OCI-M1 (cell line): ENCODE results near the gene C15orf39.
"Not testable (repeated sequence)": the region's sequence is repeated elsewhere in the genome, so short reads cannot be mapped to it uniquely, and the experiment has no call there.

Source experiments
- DNase-seq: peaks from one replicate; lab custom pipeline; 2025; lab: John Stamatoyannopoulos, UW

Gene C15orf39

GRCh38 chr15:75201616-75202250 is at the start of gene C15orf39:
C15orf39 (plus strand) TSS chr15:75201882; CDS start chr15:75206049, 4,167 bp downstream.
- peak; percentile 88 for DNase-seq

DNA sequence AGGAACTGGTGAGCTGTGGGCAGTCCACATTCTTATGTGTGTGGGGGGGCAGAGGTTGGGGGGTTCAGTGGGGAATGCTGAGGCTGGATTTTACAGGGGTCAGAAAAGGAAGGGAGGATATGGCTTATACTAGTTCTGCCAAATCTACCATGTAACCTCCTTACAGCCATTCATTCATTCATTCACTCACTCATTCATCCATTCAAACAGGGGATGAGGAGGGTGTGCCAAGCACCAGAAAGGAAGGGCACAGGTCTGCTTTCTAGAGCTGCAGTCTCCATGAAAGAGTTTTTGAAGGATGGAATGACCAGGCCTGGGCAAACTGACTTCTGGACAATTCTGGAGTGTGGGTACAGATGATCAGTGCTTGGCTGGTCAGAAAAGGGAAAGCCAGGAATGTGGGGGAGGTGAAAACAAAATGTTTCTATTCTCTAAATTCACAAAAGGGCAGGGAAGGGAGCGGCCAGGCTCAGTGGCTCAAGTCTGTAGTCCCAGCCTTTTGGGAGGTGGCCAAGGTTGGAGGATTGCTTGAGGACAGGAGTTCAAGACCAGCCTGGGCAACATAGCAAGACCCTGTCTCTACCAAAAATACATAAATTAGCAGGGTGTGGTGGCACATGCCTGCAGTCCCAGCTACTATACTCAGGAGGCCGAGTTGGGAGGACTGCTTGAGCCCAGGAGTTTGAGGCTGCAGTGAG is 49.2 kb upstream of the C15orf39 start:
- no peak for DNase-seq

GRCh38 chr15:75153087-75153486 is 48.6 kb upstream of the C15orf39 start:
- peak; percentile 98 for DNase-seq

DNA sequence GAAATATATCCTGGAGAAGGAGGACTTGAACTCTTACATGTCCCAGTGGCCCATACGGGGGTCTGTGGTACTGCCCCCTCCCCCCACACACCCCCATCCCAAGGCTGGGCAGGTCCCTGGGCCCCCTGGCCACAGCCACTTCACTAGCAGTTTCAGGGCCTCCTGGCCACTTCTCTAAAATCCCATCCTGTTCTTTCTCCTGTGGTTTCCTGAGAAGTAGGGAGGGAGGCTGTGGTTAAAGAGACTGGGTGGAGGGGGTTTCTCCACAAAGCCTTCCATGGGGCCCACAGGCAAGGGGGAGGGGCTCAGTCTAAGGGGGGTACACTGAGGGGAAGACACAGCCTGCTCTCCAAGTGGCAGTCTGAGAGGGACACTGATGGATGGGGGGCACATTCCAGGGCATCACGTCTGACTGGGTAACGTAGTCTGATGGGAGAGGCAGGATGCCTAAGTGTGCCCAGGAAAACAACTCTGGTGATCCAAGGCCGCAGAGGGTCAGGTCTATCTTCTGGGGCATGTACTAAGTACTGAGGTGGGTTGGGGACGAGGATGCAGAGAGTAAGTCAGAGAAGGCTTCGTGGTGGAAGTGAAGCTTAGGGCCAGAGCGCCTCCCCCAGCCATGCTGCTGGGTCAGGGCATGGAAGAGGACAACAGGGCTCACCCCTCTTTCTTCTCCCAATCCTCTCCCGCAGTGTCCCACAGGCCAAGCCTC is 48.0 kb upstream of the C15orf39 start:
- DNase-seq, result peak; percentile 84

DNA sequence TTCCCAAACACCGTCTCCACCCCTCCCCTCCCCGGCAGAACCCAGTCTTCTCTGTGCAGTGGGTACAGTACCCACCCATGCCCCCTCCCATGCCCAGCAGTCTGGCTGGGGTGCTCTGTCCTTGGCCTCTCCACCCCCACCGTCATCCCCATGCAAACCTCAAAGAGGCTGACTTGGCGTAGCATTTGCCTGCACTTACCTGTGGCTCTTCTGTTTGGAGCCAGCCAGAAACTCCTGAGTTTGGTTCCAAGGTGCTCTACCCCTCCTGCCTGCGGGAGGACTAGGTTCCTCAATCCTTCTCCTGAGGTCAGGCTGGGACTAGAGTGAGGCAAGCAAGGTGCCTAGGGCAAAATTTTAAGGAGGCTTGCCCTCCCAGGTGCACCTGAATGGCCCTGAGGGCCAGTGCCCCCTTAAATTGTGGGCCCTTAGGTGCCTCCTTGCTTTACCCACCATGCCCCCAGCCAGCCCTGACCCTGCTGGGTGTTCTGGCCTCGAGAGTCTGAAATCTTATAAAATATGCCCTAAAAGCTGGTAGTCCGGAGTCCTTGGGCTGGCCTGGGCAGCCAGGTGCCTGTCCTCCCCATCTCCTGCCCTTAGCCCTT is 47.1 kb upstream of the C15orf39 start:
- no peak for DNase-seq

GRCh38 chr15:75156326-75157215 is 45.1 kb upstream of the C15orf39 start:
- no peak for DNase-seq

DNA sequence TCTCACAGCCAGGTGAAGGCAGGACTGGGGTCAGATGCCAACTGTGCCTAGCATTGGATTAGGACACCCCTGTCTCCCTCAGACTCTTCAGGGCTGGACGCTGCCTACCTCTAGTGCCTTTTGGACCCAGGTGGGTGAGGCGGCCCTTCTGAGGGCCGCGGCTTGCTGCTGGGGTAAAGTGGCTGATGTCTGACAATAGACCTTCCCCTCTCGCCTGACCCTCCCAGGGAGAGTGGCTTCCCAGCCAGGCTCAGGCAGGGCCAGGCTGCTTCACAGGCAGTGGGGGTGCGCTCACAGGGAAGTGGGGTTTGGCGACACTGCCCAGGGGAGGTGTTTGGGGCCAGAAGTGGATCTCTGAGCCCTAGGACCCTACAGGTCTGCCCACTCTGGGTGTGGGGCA is 43.3 kb upstream of the C15orf39 start:
- DNase-seq, result no peak

DNA sequence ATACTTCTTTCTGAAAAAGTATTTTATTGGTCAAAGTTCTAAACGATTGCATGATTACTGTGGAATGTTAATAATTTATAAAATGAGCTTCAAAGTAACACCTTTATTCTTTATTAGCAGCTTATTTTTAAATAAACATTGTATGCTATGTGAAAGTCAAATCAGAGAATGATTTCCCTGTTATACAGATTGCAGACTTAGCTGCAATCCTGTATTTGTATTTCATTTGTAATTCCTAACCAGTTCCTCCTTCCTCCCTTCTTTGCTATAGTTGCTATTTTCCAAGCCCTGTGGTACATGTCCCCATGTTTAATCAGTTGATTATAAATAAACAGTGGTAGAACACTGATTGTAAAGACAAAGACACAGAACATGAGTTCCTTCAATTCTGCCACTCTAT is 42.4 kb upstream of the C15orf39 start:
- no peak for DNase-seq

GRCh38 chr15:75161106-75161916 is 40.4 kb upstream of the C15orf39 start:
- peak; percentile 43 for DNase-seq

DNA sequence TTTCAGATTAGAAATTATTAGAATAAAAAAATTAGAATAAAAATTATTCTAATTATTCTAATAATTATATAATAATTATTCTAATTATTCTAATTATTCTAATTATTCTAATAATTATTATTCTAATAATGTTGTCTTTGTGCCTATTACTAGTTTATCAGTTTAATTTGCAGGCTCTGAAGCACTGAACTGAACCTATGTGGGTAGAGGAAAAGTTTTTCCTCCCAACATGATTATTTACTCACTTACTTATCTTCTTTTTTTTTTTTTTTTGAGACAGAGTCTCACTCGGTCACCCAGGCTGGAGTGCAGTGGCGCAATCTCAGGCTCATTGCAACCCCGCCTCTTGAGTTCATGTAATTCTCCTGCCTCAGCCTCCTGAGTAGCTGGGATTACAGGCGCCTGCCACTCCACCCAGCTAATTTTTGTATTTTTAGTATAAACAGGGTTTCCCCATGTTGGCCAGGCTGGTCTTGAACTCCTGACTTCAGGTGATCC is 39.7 kb upstream of the C15orf39 start:
- peak; percentile 69 for DNase-seq

- peak; percentile 96 for DNase-seq
Measured at GRCh38 chr15:75163150-75163564, 38.5 kb upstream of the C15orf39 start.

- peak; percentile 42 for DNase-seq
Measured at GRCh38 chr15:75164625-75165350, 36.9 kb upstream of the C15orf39 start.

DNA sequence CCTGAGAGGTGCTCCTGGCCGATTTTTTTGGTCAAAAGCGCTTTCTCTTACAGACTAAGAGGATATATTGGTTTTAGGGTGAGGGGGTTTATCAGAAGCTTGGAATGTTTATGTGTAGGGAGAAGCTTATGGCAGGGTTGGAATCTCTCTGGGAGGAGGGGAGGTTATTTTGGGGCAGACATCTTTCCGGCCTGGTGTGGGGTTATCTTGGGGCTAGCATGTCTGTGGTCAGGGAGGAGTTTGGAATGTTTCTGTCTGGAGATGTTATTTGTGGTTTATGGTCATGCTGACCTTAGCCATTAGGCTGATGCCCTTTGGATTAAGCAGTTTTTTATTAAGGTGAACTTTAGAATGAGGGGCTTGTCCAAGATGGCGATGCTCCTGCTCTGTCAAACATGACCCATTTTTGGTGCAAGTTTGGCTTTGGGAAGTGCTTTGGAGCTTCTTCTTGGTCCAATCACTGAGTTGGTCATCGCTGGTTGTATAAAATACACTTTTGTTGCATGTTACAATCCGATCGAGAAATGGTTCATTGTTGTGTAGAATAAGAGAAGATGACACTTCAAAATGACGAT is 35.1 kb upstream of the C15orf39 start:
- not testable (repeated sequence) for DNase-seq

DNA sequence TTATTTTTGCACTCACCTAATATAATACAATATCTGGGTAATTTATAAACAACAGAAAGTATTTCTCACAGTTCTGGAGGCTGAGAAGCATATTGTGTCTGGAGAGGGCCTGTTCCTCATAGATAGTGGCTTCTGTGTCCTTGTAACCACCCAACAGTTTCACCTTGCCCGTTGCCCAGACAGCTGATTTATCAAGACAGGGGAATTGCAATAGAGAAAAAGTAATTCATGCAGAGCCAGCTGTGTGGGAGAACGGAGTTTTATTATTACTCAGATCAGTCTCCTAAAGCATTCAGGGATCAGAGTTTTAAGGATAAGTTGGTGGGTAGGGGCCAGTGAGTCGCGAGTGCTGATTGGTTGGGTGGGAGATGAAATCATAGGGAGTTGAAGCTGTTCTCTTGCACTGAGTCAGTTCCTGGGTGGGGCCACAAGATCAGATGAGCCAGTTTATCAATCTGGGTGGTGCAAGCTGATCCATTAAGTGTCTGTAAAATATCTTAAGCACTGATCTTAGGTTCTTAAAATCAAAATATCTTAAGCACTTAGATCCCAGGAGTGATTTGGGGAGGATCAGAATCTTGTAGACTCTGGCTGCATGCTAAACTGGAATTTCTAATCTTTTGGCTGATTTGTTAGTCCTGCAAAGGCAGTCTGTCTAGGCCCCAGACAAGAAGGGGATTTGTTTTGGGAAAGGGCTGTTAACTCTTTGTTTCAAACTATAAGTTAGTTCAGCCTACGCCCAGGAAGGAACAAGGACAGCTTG is 33.9 kb upstream of the C15orf39 start:
- DNase-seq, result peak; percentile 82

DNA sequence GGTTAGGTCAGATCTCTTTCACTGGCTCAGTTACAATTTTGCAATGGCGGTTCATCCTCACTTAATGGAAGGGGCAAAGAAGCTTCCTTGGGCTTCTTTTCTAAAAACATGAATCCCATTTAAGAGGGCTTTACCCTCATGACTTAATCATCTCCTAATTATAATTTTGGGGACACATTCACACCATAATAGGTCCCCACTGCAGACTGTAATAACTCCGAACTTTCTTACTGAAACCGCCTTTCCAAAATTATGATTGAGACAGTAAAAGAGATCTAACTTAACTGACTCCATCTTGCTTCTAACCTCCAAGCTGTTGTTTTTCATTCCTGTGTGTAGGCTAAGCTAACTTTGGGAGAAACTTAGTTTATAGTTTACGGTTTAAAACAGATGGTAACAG is 33.3 kb upstream of the C15orf39 start:
- DNase-seq, result no peak

- DNase-seq, result no peak
Measured at GRCh38 chr15:75170203-75170602, 31.5 kb upstream of the C15orf39 start.

DNA sequence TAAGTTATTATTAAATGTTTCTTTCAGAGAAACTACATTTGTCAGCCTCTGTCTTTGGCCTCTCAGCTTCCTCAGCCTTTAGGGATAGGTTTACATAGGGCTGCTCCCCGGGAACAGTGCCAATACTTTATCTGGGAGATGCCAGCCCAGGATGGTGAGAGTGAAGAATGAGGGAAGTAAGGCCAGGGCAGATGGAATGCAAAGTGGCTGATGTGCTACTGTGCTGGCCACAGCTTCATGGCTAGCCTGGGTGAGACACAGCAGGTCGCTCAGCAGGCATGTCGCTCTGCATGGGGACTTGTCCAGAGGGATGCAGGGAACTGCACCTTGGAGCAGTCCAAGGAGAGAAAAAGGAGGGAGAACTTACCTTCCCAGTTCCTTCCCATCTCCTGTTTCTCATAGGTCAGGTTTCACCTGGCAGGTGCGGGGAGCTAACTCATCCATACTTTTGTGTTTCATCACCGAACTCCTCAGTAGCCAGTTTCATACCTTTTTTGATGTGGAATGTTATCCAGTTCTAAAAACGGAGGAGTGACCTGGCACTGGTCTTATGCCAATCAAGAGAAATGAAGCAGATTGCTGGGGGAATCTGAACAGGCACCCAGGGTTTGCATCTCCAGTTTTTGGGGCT is 30.9 kb upstream of the C15orf39 start:
- DNase-seq, result no peak

GRCh38 chr15:75171408-75171807 is 30.3 kb upstream of the C15orf39 start:
- DNase-seq, result peak; percentile 60
